D721Med (cell line): Measurements from ENCODE around the gene SGSM1.

ENCODE experiments used
- DNase-seq: peaks from one replicate; pipeline ENCODE4 v3.0.0; 2011; ENCODE audit warnings: low spot score; ENCODE audit not compliant: insufficient read length
- FAIRE-seq: peaks from 2 replicates; lab custom pipeline; 2011; peaks lifted over from hg19 to GRCh38; lab: Jason Lieb, UNC
- TF ChIP-seq, protein P1 (sequence below): IDR thresholded peaks from 2 replicates; pipeline ENCODE4 v1.5.1; 2012; ENCODE audit warnings: mild to moderate bottlenecking, control low read depth; ENCODE audit not compliant: insufficient read depth; ENCODE audit errors: missing control alignments

Gene SGSM1

GRCh38 chr22:24859587-24859986, 53.6 kb downstream of the SGSM1 start:
- DNase-seq (no peak), FAIRE-seq (no peak)
- TF ChIP-seq, protein P1, sequence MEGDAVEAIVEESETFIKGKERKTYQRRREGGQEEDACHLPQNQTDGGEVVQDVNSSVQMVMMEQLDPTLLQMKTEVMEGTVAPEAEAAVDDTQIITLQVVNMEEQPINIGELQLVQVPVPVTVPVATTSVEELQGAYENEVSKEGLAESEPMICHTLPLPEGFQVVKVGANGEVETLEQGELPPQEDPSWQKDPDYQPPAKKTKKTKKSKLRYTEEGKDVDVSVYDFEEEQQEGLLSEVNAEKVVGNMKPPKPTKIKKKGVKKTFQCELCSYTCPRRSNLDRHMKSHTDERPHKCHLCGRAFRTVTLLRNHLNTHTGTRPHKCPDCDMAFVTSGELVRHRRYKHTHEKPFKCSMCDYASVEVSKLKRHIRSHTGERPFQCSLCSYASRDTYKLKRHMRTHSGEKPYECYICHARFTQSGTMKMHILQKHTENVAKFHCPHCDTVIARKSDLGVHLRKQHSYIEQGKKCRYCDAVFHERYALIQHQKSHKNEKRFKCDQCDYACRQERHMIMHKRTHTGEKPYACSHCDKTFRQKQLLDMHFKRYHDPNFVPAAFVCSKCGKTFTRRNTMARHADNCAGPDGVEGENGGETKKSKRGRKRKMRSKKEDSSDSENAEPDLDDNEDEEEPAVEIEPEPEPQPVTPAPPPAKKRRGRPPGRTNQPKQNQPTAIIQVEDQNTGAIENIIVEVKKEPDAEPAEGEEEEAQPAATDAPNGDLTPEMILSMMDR = no peak

DNA sequence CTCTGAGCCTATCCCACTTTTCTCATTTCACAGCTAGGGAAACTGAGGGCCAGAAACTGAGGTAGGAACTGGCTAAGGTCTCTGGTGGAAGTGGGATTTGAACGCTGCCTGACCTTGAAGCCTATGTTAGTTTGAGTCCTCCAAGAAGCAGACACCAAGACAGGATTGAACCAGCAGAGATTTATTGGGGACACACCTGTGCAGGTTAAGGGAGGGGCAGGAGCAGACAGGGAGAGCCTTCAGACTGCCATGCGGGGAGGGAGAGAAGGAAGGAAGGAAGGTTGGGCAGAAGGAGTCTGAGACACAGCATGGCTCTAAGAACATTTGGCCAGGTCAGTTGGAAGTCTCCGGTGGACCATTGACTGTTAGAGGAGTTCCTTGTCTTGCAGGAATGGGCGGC, 59.5 kb downstream of the SGSM1 start:
- TF ChIP-seq, protein P1 = no peak
- FAIRE-seq = no peak
- no peak for DNase-seq

- FAIRE-seq = no peak
- no peak for DNase-seq
- TF ChIP-seq, protein P1 = no peak
These were observed 61.5 kb downstream of the SGSM1 start for GRCh38 chr22:24867323-24868022.

DNA sequence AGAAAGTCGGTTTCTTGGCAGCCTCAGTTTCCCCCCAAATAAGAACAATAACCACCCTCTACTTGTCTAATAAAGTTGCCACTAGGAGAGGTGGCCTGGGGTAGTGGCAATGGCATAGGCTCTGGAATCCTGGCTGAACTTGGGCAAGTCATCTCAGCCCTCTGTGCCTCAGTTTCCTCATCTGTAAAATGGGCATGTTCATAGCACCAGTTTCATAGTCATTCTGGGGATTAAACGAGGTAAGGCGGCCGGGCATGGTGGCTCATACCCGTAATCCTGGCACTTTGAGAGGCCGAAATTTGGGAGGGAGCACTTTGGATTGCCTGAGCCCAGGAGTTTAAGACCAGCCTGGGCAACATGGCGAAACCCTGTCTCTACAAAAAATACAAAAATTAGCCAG, 63.0 kb downstream of the SGSM1 start:
- TF ChIP-seq, protein P1 = no peak
- DNase-seq = no peak
- no peak for FAIRE-seq

GRCh38 chr22:24871611-24872205, 65.7 kb downstream of the SGSM1 start:
- TF ChIP-seq, protein P1 = no peak
- FAIRE-seq = no peak

DNA sequence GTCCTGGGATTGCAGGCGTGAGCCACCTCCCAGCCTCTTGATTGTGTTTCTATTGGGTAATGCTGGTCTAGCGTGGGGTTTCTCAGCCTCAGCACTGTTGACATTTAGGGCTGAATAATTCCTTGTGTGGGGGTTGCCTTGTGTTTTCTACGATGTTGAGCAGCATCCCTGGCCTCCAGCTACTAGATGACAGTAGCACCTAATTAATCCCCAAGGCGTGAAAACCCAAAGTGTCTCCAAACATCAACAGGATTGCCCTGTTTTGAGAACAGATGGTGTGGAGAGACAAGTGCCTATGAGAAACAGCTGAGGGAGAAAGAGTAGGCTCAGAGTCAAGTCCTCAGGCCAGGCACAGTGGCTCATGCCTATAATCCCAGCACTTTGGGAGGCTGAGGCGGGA, 67.2 kb downstream of the SGSM1 start:
- no peak for DNase-seq
- FAIRE-seq = no peak
- TF ChIP-seq, protein P1 = no peak

More at GRCh38 chr22:24871611-24872205, 65.7 kb downstream of the SGSM1 start:
- no peak for DNase-seq
